Measurements from ENCODE around the gene DOK7.

Gene DOK7

DNA sequence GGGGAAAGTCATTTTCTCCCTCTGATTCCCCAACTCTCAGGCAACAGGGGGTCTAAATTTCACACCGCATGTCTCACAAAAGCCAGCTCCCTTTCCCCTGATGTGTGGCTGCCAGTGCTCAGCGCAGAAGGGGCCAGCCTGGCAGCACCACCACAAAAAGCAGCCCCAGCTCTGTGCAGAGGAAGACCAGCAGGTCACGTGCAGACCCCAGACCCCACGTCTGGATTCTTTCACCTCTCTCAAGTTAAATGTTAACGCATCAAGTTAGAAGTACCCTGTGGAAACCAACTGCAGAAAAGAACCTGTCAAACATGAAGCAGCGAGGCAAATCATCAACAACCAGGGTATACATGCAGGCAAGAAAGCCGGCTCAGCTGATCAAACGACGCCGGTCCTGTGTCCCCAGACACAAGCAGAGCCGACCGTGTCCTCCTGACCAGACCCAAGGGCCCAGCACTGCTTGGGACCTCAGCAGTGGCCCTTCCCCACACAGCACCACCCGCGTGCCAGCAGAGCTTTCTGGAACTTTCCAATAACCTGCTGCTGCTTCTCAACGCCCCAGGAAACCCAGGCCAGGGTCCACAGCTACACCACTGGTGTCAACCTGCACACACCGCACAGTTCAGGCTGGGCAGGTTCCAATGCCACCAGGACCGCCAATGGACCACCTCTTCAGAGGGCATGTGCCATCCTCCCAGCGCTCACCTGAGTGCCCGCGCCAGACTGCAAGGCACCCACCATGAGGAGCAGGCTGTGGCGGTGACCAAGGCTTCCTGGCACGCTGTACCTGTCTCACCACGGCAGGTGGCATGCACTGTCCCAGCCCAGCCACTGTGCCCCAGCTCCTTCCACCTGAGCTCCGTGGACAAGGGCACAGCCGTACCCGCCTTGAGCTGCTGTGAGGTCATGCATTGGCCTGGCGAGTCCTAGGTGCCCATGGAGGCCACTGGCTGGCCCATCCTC, 65.1 kb downstream of the DOK7 start:
- H3K23ac ChIP-seq (ENCODE audit: low read depth, low read length, poor library complexity): peak overlapping the region; percentile 82
- peaks cover 23 to 69% of the 10 kb centered on the region in 2 donors for H3K36me3 ChIP-seq (replicated peaks in 1 of 2; ENCODE audit: control insufficient read depth in 2 of 2, insufficient read depth in 2 of 2, low read length in 2 of 2)
- no peaks in the 10 kb centered on the region for H3K9me3 ChIP-seq (replicated peaks in 1 of 2; ENCODE audit: control insufficient read depth in 2 of 2, insufficient read depth in 1 of 2, low read depth in 1 of 2, low read length in 2 of 2)
- no peak overlapping the region for H2AFZ ChIP-seq (ENCODE audit: low read length)
- no CpG with 5 or more reads among the region's 27 CpGs for WGBS, 2 donors (ENCODE audit: extremely low coverage in 2 of 2, insufficient read length in 2 of 2, insufficient replicate concordance in 1 of 2)
- H3K27ac ChIP-seq (replicated peaks; ENCODE audit: low read length): no peak overlapping the region
- no peak overlapping the region for H2BK15ac ChIP-seq (ENCODE audit: low read length)
- H4K8ac ChIP-seq (ENCODE audit: low read depth, low read length): peak overlapping the region; percentile 9
- H3K14ac ChIP-seq (ENCODE audit: low read length): peak overlapping the region; percentile 77
- H3K18ac ChIP-seq (ENCODE audit: low read length): peak overlapping the region; percentile 67
- peak overlapping the region; percentile 19 for H2BK5ac ChIP-seq (ENCODE audit: low read length)
- DNase-seq (ENCODE audit: low spot score): no peak
- no peak overlapping the region for H3K4me2 ChIP-seq (ENCODE audit: insufficient read depth, low read length, poor library complexity, severe bottlenecking)
- H3K4me3 ChIP-seq (ENCODE audit: low read length in 2 of 2): no peak overlapping the region
- H2BK12ac ChIP-seq (ENCODE audit: low read length): peak overlapping the region; percentile 50
- no peak overlapping the region for H4K91ac ChIP-seq (ENCODE audit: low read depth, low read length, poor library complexity)
- H2AK5ac ChIP-seq (ENCODE audit: low read depth, low read length): no peak overlapping the region
- H3K27me3 ChIP-seq (ENCODE audit: control insufficient read depth in 3 of 3, insufficient read depth in 3 of 3, low read depth in 1 of 3, low read length in 3 of 3): no peaks in the 10 kb centered on the region
- no peak overlapping the region for H3K4ac ChIP-seq (ENCODE audit: low read length)
- H3K9ac ChIP-seq (ENCODE audit: low read depth, low read length, poor library complexity): peak overlapping the region; percentile 56
- peaks cover 15 to 30% of the 10 kb centered on the region in 2 donors for H3K4me1 ChIP-seq (ENCODE audit: control insufficient read depth in 2 of 2, insufficient read depth in 1 of 2, low read depth in 1 of 2, low read length in 2 of 2)
- H2BK120ac ChIP-seq (ENCODE audit: low read depth, low read length): no peak overlapping the region
- peaks cover 25% of the 10 kb centered on the region for H3K79me1 ChIP-seq (ENCODE audit: low read depth, low read length)

- Histone ChIP-seq H4K8ac (ENCODE audit: low read depth, low read length) (no peak overlapping the region), H3K27ac (replicated peaks; ENCODE audit: low read length) (no peak overlapping the region), H3K23ac (ENCODE audit: low read depth, low read length, poor library complexity) (no peak overlapping the region), H2BK5ac (ENCODE audit: low read length) (peak overlapping the region; percentile 84), H3K27me3 (ENCODE audit: control insufficient read depth in 3 of 3, insufficient read depth in 3 of 3, low read depth in 1 of 3, low read length in 3 of 3) (peaks cover 0 to 7% (median 0%) of the 10 kb centered on the region in 3 experiments), H2BK12ac (ENCODE audit: low read length) (no peak overlapping the region), H3K4ac (ENCODE audit: low read length) (no peak overlapping the region), H3K9ac (ENCODE audit: low read depth, low read length, poor library complexity) (peak overlapping the region; percentile 67), H3K79me1 (ENCODE audit: low read depth, low read length) (peaks cover 25% of the 10 kb centered on the region), H3K18ac (ENCODE audit: low read length) (peak overlapping the region; percentile 8), H3K14ac (ENCODE audit: low read length) (no peak overlapping the region), H3K4me1 (ENCODE audit: control insufficient read depth in 2 of 2, insufficient read depth in 1 of 2, low read depth in 1 of 2, low read length in 2 of 2) (peaks cover 15 to 30% of the 10 kb centered on the region in 2 donors), H2BK120ac (ENCODE audit: low read depth, low read length) (no peak overlapping the region), H2AK5ac (ENCODE audit: low read depth, low read length) (no peak overlapping the region), H4K91ac (ENCODE audit: low read depth, low read length, poor library complexity) (no peak overlapping the region), H3K4me3 (ENCODE audit: low read length in 2 of 2) (peak overlapping the region in 1 of 2 donors; percentile 8), H3K36me3 (replicated peaks in 1 of 2; ENCODE audit: control insufficient read depth in 2 of 2, insufficient read depth in 2 of 2, low read length in 2 of 2) (peaks cover 13 to 58% of the 10 kb centered on the region in 2 donors), H3K9me3 (replicated peaks in 1 of 2; ENCODE audit: control insufficient read depth in 2 of 2, insufficient read depth in 1 of 2, low read depth in 1 of 2, low read length in 2 of 2) (no peaks in the 10 kb centered on the region), H2BK15ac (ENCODE audit: low read length) (no peak overlapping the region), H3K4me2 (ENCODE audit: insufficient read depth, low read length, poor library complexity, severe bottlenecking) (no peak overlapping the region), H2AFZ (ENCODE audit: low read length) (no peak overlapping the region)
- DNase-seq (ENCODE audit: low spot score): no peak
- whole genome bisulfite sequencing, 2 donors (ENCODE audit: extremely low coverage in 2 of 2, insufficient read length in 2 of 2, insufficient replicate concordance in 1 of 2): no CpG with 5 or more reads among the region's 12 CpGs
Observed at GRCh38 chr4:3529363-3529762, 66.3 kb downstream of the DOK7 start.

- no peak overlapping the region for H3K14ac ChIP-seq (ENCODE audit: low read length)
- no peak overlapping the region for H3K4me3 ChIP-seq (ENCODE audit: low read length in 2 of 2)
- no peaks in the 10 kb centered on the region for H3K9me3 ChIP-seq (replicated peaks in 1 of 2; ENCODE audit: control insufficient read depth in 2 of 2, insufficient read depth in 1 of 2, low read depth in 1 of 2, low read length in 2 of 2)
- H3K4me2 ChIP-seq (ENCODE audit: insufficient read depth, low read length, poor library complexity, severe bottlenecking): no peak overlapping the region
- peaks cover 0 to 7% (median 0%) of the 10 kb centered on the region in 3 experiments for H3K27me3 ChIP-seq (ENCODE audit: control insufficient read depth in 3 of 3, insufficient read depth in 3 of 3, low read depth in 1 of 3, low read length in 3 of 3)
- no peak overlapping the region for H3K27ac ChIP-seq (replicated peaks; ENCODE audit: low read length)
- H2BK15ac ChIP-seq (ENCODE audit: low read length): no peak overlapping the region
- no peak overlapping the region for H3K18ac ChIP-seq (ENCODE audit: low read length)
- peaks cover 15 to 30% of the 10 kb centered on the region in 2 donors for H3K4me1 ChIP-seq (ENCODE audit: control insufficient read depth in 2 of 2, insufficient read depth in 1 of 2, low read depth in 1 of 2, low read length in 2 of 2)
- H2AK5ac ChIP-seq (ENCODE audit: low read depth, low read length): no peak overlapping the region
- no peak overlapping the region for H3K9ac ChIP-seq (ENCODE audit: low read depth, low read length, poor library complexity)
- H4K8ac ChIP-seq (ENCODE audit: low read depth, low read length): no peak overlapping the region
- peaks cover 25% of the 10 kb centered on the region for H3K79me1 ChIP-seq (ENCODE audit: low read depth, low read length)
- H4K91ac ChIP-seq (ENCODE audit: low read depth, low read length, poor library complexity): no peak overlapping the region
- H2AFZ ChIP-seq (ENCODE audit: low read length): no peak overlapping the region
- no peak overlapping the region for H2BK120ac ChIP-seq (ENCODE audit: low read depth, low read length)
- H3K36me3 ChIP-seq (replicated peaks in 1 of 2; ENCODE audit: control insufficient read depth in 2 of 2, insufficient read depth in 2 of 2, low read length in 2 of 2): peaks cover 9 to 52% of the 10 kb centered on the region in 2 donors
- no peak overlapping the region for H3K4ac ChIP-seq (ENCODE audit: low read length)
- peak overlapping the region; percentile 84 for H2BK5ac ChIP-seq (ENCODE audit: low read length)
- WGBS, 2 donors (ENCODE audit: extremely low coverage in 2 of 2, insufficient read length in 2 of 2, insufficient replicate concordance in 1 of 2): no CpG with 5 or more reads among the region's 16 CpGs
- no peak for DNase-seq (ENCODE audit: low spot score)
- H2BK12ac ChIP-seq (ENCODE audit: low read length): no peak overlapping the region
- peak overlapping the region; percentile 1 for H3K23ac ChIP-seq (ENCODE audit: low read depth, low read length, poor library complexity)
Observed at GRCh38 chr4:3530051-3530450, 66.9 kb downstream of the DOK7 start.

DNA sequence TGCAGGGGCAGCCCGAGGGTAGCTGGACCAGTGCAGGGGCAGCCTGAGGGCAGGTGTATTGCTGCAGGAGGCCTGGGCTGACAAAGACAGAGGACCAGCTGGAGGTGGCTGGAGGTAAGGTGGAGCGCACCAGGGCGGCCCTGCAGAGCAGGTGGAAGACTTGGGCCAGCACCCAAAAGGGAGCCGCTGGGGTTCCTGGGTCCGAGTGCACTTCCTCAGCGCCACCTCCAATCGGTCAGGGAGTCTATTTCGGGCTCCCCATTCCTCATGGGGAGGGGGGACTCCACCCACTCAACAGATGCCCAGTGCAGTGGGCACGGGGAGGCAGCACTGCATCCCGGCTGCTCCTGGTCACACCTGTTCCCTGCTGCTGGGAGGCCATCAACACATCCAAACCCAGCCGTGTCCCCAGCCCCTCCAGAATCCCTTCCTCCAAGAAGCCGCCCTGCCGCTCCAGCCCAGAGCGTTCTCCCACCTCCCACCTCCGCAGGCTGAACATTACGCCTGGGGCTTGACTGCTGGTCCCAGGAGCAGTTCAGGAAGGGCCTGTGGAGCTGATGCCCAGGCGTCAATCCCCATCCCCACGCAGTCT, 67.7 kb downstream of the DOK7 start:
- Histone ChIP-seq H3K18ac (ENCODE audit: low read length) (peak overlapping the region; percentile 64), H2BK12ac (ENCODE audit: low read length) (no peak overlapping the region), H3K27ac (replicated peaks; ENCODE audit: low read length) (no peak overlapping the region), H4K8ac (ENCODE audit: low read depth, low read length) (peak overlapping the region; percentile 4), H4K91ac (ENCODE audit: low read depth, low read length, poor library complexity) (peak overlapping the region; percentile 22), H3K4ac (ENCODE audit: low read length) (peak overlapping the region; percentile 85), H2BK5ac (ENCODE audit: low read length) (peak overlapping the region; percentile 29), H3K27me3 (ENCODE audit: control insufficient read depth in 3 of 3, insufficient read depth in 3 of 3, low read depth in 1 of 3, low read length in 3 of 3) (peaks cover 0 to 7% (median 0%) of the 10 kb centered on the region in 3 experiments), H2BK120ac (ENCODE audit: low read depth, low read length) (no peak overlapping the region), H3K36me3 (replicated peaks in 1 of 2; ENCODE audit: control insufficient read depth in 2 of 2, insufficient read depth in 2 of 2, low read length in 2 of 2) (peaks cover 9 to 45% of the 10 kb centered on the region in 2 donors), H3K4me2 (ENCODE audit: insufficient read depth, low read length, poor library complexity, severe bottlenecking) (peak overlapping the region; percentile 79), H3K14ac (ENCODE audit: low read length) (peak overlapping the region; percentile 44), H2AK5ac (ENCODE audit: low read depth, low read length) (peak overlapping the region; percentile 54), H3K23ac (ENCODE audit: low read depth, low read length, poor library complexity) (peak overlapping the region; percentile 1), H3K9me3 (replicated peaks in 1 of 2; ENCODE audit: control insufficient read depth in 2 of 2, insufficient read depth in 1 of 2, low read depth in 1 of 2, low read length in 2 of 2) (no peaks in the 10 kb centered on the region), H3K4me1 (ENCODE audit: control insufficient read depth in 2 of 2, insufficient read depth in 1 of 2, low read depth in 1 of 2, low read length in 2 of 2) (peaks cover 15 to 29% of the 10 kb centered on the region in 2 donors), H2BK15ac (ENCODE audit: low read length) (no peak overlapping the region), H3K9ac (ENCODE audit: low read depth, low read length, poor library complexity) (peak overlapping the region; percentile 10), H3K4me3 (ENCODE audit: low read length in 2 of 2) (peak overlapping the region in 1 of 2 donors; percentile 99), H2AFZ (ENCODE audit: low read length) (no peak overlapping the region), H3K79me1 (ENCODE audit: low read depth, low read length) (peaks cover 25% of the 10 kb centered on the region)
- WGBS, 2 donors (ENCODE audit: extremely low coverage in 2 of 2, insufficient read length in 2 of 2, insufficient replicate concordance in 1 of 2): no CpG with 5 or more reads among the region's 18 CpGs
- DNase-seq (ENCODE audit: low spot score): no peak
